Calu3 (cell line): Measurements from ENCODE around the gene TNFRSF6B. TPM values are rescaled to one million over a fixed set of nuclear protein-coding genes. Genes with fewer than 3 reads are reported as not detected.

Experiments used
- BruUV-seq: library from RNA; stranded (reverse); fragments of 400-500 nt; replicated peaks from 2 replicates; lab custom pipeline; 2021; lab: Mats Ljungman, UMichigan
- CTCF ChIA-PET: fragments of 300-600 bp; sonication (Branson Sonifier 250); formaldehyde crosslinking; loops from one replicate; lab custom pipeline; 2022; ENCODE audit warnings: antibody characterized with exemption; lab: Charles Lee
- DNase-seq: peaks from one replicate; pipeline ENCODE4 v3.0.0; 2022
- H3K27ac Mint-ChIP-seq: one replicate; pipeline ENCODE4 v1.8.0; 2022; ENCODE audit warnings: mixed read lengths; ENCODE audit not compliant: unreplicated experiment
- H3K27me3 Mint-ChIP-seq: one replicate; pipeline ENCODE4 v1.8.0; 2022; ENCODE audit warnings: mixed read lengths; ENCODE audit not compliant: unreplicated experiment
- H3K36me3 Mint-ChIP-seq: one replicate; pipeline ENCODE4 v1.8.0; 2022; ENCODE audit warnings: mild to moderate bottlenecking, moderate library complexity, mixed read lengths; ENCODE audit not compliant: insufficient read depth, unreplicated experiment
- H3K4me1 Mint-ChIP-seq: one replicate; pipeline ENCODE4 v1.8.0; 2022; ENCODE audit warnings: mild to moderate bottlenecking, low read depth, mixed read lengths; ENCODE audit not compliant: unreplicated experiment
- H3K4me3 Mint-ChIP-seq: one replicate; pipeline ENCODE4 v1.8.0; 2022; ENCODE audit warnings: mild to moderate bottlenecking, low read depth, moderate library complexity, mixed read lengths; ENCODE audit not compliant: unreplicated experiment
- H3K9me3 Mint-ChIP-seq: one replicate; pipeline ENCODE4 v1.8.0; 2022; ENCODE audit warnings: low read depth, mixed read lengths; ENCODE audit not compliant: unreplicated experiment
- CTCF ChIP-seq: fragments of 200-600 bp; IDR thresholded peaks from one replicate; pipeline ENCODE4 v1.8.0; 2022; ENCODE audit warnings: antibody characterized with exemption; ENCODE audit not compliant: unreplicated experiment
- intact Hi-C: fragments of 100-400 bp; cut with micrococcal nuclease; formaldehyde crosslinking; loops from one replicate; pipeline ENCODE4 v1.10.0; 2022; ENCODE audit not compliant: unreplicated experiment
- total RNA-seq: library from RNA; stranded (reverse); gene quantifications from 2 replicates; pipeline ENCODE4 v1.2.3, GENCODE V29; 2022

Gene TNFRSF6B
- total RNA-seq, 1 experiment from 2014 or later, result not detected

GRCh38 chr20:63744574-63745423 lies 48.3 kb downstream of the TNFRSF6B start:
- intact Hi-C loops, result no loop called here
- no peaks in the 10 kb centered on the region for H3K27me3 Mint-ChIP-seq
- BruUV-seq, result no TSS peak

GRCh38 chr20:63745424-63745805 lies 49.0 kb downstream of the TNFRSF6B start:
- Mint-ChIP-seq H3K36me3 (peaks cover 36% of the 10 kb centered on the region), H3K27me3 (no peaks in the 10 kb centered on the region), H3K4me1 (no peaks in the 10 kb centered on the region), H3K4me3 (no peak overlapping the region), H3K9me3 (no peaks in the 10 kb centered on the region), H3K27ac (no peak overlapping the region)
- no peak for TF ChIP-seq CTCF
- no peak for DNase-seq
- CTCF ChIA-PET, result no interaction called here
- no TSS peak for BruUV-seq
- intact Hi-C loops, result no loop called here

More at GRCh38 chr20:63744574-63745423, 48.3 kb downstream of the TNFRSF6B start:
- DNase-seq, result no peak
- CTCF ChIA-PET, result no interaction called here
- H3K9me3 Mint-ChIP-seq, result no peaks in the 10 kb centered on the region
- H3K4me1 Mint-ChIP-seq, result no peaks in the 10 kb centered on the region
- no peak overlapping the region for H3K27ac Mint-ChIP-seq
- no peak overlapping the region for H3K4me3 Mint-ChIP-seq
- peaks cover 39% of the 10 kb centered on the region for H3K36me3 Mint-ChIP-seq
- no peak for TF ChIP-seq CTCF

GRCh38 chr20:63745961-63746731 lies 49.7 kb downstream of the TNFRSF6B start:
- no peak overlapping the region for H3K4me3 Mint-ChIP-seq
- intact Hi-C loops, result no loop called here
- no peak overlapping the region for H3K27ac Mint-ChIP-seq
- CTCF ChIA-PET, result no interaction called here
- TF ChIP-seq CTCF, result no peak
- peaks cover 29% of the 10 kb centered on the region for H3K36me3 Mint-ChIP-seq
- no peaks in the 10 kb centered on the region for H3K4me1 Mint-ChIP-seq
- no peaks in the 10 kb centered on the region for H3K27me3 Mint-ChIP-seq
- no TSS peak for BruUV-seq
- H3K9me3 Mint-ChIP-seq, result no peaks in the 10 kb centered on the region
- no peak for DNase-seq

- no TSS peak for BruUV-seq
- no peaks in the 10 kb centered on the region for H3K4me1 Mint-ChIP-seq
- intact Hi-C loops, result no loop called here
- no peak overlapping the region for H3K27ac Mint-ChIP-seq
- H3K4me3 Mint-ChIP-seq, result no peak overlapping the region
- DNase-seq, result no peak
- no peaks in the 10 kb centered on the region for H3K27me3 Mint-ChIP-seq
- TF ChIP-seq CTCF, result no peak
- H3K36me3 Mint-ChIP-seq, result peaks cover 25% of the 10 kb centered on the region
- no peaks in the 10 kb centered on the region for H3K9me3 Mint-ChIP-seq
- CTCF ChIA-PET, result no interaction called here
Observed at GRCh38 chr20:63746751-63747315, 50.4 kb downstream of the TNFRSF6B start.
